DMS79 (cell line): ENCODE results near the gene YPEL1.

Experiments
- DNase-seq: peaks from one replicate; lab custom pipeline; 2025; lab: John Stamatoyannopoulos, UW

YPEL1 gene

DNA sequence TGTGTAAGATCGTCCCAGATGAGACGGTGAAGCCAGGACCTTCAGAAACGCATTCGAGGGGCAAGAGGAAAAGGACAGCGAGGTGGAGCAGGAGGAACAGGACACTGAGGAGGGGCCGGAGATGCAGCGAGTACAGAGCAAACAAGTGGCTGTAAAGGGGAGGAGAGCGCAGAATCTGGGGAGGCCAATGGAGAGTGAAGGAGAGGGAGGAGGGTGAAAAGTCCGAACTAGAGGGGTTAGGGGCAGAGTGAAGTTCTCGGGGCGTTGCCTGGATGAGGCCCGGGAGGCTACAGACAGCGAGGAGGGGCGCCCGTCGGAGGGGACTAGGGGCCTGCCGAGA, 78.6 kb downstream of the YPEL1 start:
- no peak for DNase-seq

DNA sequence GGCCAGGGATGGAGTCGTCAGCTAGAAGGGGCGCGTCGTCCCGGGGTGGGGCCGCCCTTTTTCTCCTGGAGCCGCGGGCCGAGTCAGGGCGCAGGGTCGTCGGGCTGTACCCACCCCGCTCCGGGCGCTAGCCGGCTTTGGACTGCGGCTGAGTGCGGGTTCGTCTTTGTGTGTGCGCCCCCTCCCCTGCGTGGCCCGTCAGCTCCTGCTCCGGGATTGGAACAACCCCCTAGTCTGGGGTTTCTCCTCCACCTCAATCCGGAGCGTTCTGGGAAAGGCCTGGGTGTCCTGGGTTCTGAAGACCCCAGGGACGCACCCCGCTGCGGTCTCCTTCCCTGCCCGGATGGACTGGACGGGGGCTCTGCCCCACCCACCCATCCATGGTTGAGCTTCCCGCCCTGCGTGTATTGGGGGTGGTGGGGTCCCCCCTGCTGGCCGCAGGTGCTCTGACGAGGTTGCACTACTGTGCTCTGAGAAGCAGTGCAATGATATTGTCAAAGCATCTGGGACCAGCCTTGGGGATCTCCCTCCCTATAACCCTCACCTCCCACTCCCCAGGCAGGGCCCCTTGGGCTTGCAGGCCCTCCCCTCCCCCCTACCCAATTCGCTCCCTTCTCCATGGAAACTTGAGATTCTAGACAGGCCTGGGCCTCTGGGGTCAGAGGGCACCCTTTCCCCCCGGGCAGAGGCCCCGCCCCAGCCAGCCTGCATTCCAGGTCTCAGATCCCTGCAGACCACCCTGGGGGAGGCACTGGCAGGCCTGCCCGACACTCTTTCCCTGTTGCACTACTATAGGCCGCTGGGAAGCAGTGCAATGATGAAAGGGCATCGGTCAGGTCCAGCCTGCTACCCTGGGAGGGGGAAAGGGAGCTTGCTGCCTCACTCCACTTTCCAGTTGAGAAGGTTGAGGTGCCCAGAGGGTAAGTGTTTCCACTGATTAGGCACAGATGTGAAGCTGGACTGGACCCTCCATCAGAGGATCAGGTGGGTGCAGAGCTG, 82.7 kb downstream of the YPEL1 start:
- no peak for DNase-seq

DNA sequence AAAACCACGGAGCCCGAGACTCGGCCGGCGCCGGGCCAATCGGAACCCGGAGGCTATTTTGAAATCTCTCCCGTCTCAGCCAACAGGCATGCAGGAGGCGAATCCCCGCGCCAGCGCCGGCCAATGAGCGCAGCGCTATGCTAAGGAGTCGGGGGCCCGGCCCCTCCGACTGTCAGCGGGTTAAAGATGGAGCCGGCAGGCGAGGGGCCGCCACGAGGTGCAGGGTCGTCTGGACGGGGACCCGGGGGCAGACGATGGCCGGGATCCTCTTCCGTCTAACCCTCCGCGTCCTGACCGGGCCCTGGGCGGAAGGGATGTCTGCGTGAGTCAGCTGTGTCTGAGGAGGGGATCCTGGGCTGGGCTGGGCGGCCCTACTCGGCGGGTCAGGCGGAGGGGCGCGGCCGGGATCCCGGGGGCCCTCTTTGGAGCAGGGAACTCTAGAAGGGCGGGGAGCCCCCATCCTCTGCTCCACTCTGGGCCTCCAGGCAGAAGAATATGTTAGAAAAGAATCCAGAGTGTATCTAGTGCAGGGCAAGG, 83.5 kb downstream of the YPEL1 start:
- DNase-seq, result peak; percentile 43

DNA sequence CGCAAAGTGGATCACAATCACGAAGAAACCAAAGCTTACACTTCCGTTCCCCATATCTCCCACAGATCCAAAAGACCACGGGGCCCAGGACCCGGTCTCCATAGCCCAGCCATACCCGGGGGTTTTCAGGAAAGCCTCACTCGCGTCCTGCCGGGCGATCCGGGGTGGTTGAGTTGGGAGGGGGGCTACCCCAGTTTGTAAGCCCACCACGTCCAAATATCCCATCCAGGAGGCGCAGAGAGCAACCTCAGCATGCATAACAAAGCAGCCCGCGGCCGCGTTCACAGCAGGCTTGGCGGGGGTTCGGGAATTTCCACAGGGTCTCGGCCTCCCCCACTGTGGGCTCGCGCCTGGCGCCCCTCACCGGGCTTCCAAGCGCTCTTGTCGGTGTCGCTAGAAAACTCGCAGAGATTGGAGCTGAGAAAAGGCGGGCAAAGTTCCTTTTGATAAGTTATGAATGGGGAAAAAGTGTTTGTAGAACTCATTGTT, 84.0 kb downstream of the YPEL1 start:
- DNase-seq, result no peak

DNA sequence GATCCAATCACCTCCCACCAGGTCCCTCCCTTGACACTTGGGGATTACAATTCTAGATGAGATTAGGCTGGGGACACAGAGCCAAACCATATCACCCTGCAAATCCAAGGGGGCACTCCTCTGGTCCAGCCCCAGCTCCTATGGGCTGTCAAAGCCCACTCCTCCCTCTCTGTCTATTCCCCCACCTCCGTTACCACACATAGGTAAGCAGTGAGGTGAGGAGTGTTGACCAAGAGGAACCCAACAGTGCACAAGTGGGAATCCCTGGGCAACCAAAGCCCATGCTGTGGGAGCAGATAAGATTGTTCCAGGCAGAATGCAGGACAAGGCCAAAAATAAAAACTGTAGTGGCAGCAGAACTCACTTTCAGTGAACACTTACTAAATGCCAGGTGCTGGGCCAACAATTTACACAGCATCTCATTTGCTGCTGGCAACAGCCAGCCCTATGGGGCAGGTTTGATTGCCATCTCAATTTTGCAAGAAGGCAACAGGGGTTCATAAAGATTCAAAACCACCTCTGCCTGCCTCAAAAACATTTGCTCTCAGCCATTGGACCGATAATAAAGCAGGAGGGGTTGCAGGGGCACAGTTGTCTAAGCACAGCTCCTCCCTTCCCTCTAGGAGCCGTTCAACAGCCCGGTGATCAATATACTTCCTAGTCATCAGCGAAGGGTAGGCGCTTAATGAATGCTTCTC, 84.6 kb downstream of the YPEL1 start:
- no peak for DNase-seq

DNA sequence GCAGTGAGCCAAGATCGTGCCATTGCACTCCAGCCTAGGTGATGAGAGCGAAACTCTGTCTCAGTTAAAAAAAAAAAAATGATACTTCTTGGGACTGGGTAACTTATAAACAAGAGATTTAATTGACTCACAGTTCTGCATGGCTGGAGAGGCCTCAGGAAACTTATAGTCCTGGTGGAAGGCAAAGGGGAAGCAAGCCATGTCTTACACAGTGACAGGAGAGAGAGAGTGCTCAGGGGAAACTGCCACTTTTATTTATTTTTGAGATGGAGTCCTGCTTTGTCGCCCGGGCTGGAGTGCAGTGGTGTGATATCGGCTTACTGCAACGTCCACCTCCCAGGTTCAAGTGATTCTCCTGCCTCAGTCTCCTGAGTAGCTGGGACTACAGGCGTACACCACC, 85.3 kb downstream of the YPEL1 start:
- DNase-seq, result no peak
